Muscle layer of duodenum (tissue), 2 donors: Measurements from ENCODE around the gene NTSR2.

Experiments
- H3K27ac ChIP-seq: one replicate; pipeline ENCODE4 v1.7.0; 2013; ENCODE audit warnings: mild to moderate bottlenecking, low read length
- H3K27me3 ChIP-seq: one replicate; pipeline ENCODE4 v1.7.0; 2013; ENCODE audit warnings: low read depth, mild to moderate bottlenecking, control low read depth, low read length
- H3K36me3 ChIP-seq, 2 donors: one replicate each; pipeline ENCODE4 v1.7.0; 2013; ENCODE audit warnings: low read length in 2 of 2, control low read depth in 1 of 2, mild to moderate bottlenecking in 1 of 2; ENCODE audit not compliant: insufficient read depth in 2 of 2, control insufficient read depth in 1 of 2
- H3K4me1 ChIP-seq, 2 donors: one replicate each; pipeline ENCODE4 v1.7.0; 2013; ENCODE audit warnings: low read length in 2 of 2, mild to moderate bottlenecking in 2 of 2, control low read depth in 1 of 2, moderate library complexity in 1 of 2; ENCODE audit not compliant: insufficient read depth in 2 of 2, control insufficient read depth in 1 of 2
- H3K4me3 ChIP-seq, 2 donors: one replicate each; pipeline ENCODE4 v1.7.0; 2013; ENCODE audit warnings: low read length in 2 of 2, low read depth in 1 of 2, mild to moderate bottlenecking in 1 of 2
- H3K9me3 ChIP-seq, 2 donors: one replicate each; pipeline ENCODE4 v1.7.0; 2013; ENCODE audit warnings: low read length in 2 of 2, control low read depth in 1 of 2, mild to moderate bottlenecking in 1 of 2; ENCODE audit not compliant: control insufficient read depth in 1 of 2
- donor health status: healthy.

Gene NTSR2

GRCh38 chr2:11669454-11670291, at the start of gene NTSR2:
Gene NTSR2 (minus strand): TSS chr2:11670195. CDS start chr2:11670129, 66 bp downstream.
- Histone ChIP-seq H3K27ac (no peak within 1 kb of the TSS), H3K9me3 (no peaks in the 10 kb centered on the region), H3K36me3 (no peaks in the 10 kb centered on the region), H3K4me3 (peak within 1 kb of the TSS in 1 of 2 donors; percentile 33), H3K4me1 (peaks cover 0 to 9% of the 10 kb centered on the region in 2 donors), H3K27me3 (no peaks in the 10 kb centered on the region)

GRCh38 chr2:11719230-11719977, 49.4 kb upstream of the NTSR2 start:
- H3K9me3 ChIP-seq, result no peaks in the 10 kb centered on the region
- H3K4me1 ChIP-seq, result no peaks in the 10 kb centered on the region
- no peak overlapping the region for H3K27ac ChIP-seq
- no peak overlapping the region for H3K4me3 ChIP-seq
- no peaks in the 10 kb centered on the region for H3K27me3 ChIP-seq
- H3K36me3 ChIP-seq, result no peaks in the 10 kb centered on the region

GRCh38 chr2:11718606-11719005, 48.6 kb upstream of the NTSR2 start:
- H3K9me3 ChIP-seq, result no peaks in the 10 kb centered on the region
- no peak overlapping the region for H3K4me3 ChIP-seq
- H3K4me1 ChIP-seq, result no peaks in the 10 kb centered on the region
- no peaks in the 10 kb centered on the region for H3K27me3 ChIP-seq
- H3K36me3 ChIP-seq, result no peaks in the 10 kb centered on the region
- H3K27ac ChIP-seq, result no peak overlapping the region

- no peaks in the 10 kb centered on the region for H3K4me1 ChIP-seq
- H3K27ac ChIP-seq, result no peak overlapping the region
- no peaks in the 10 kb centered on the region for H3K27me3 ChIP-seq
- H3K9me3 ChIP-seq, result no peaks in the 10 kb centered on the region
- H3K36me3 ChIP-seq, result no peaks in the 10 kb centered on the region
- no peak overlapping the region for H3K4me3 ChIP-seq
Observed at GRCh38 chr2:11717623-11718022, 47.6 kb upstream of the NTSR2 start.

- no peak overlapping the region for H3K4me3 ChIP-seq
- H3K27ac ChIP-seq, result no peak overlapping the region
- no peaks in the 10 kb centered on the region for H3K4me1 ChIP-seq
- no peaks in the 10 kb centered on the region for H3K9me3 ChIP-seq
- no peaks in the 10 kb centered on the region for H3K36me3 ChIP-seq
- no peaks in the 10 kb centered on the region for H3K27me3 ChIP-seq
Observed at GRCh38 chr2:11716689-11717321, 46.8 kb upstream of the NTSR2 start.

- H3K9me3 ChIP-seq, result no peaks in the 10 kb centered on the region
- H3K4me1 ChIP-seq, result peaks cover 0 to 2% of the 10 kb centered on the region in 2 donors
- H3K27ac ChIP-seq, result no peak overlapping the region
- H3K4me3 ChIP-seq, result no peak overlapping the region
- H3K27me3 ChIP-seq, result no peaks in the 10 kb centered on the region
- no peaks in the 10 kb centered on the region for H3K36me3 ChIP-seq
Observed at GRCh38 chr2:11715987-11716652, 46.1 kb upstream of the NTSR2 start.

GRCh38 chr2:11713815-11714214, 43.8 kb upstream of the NTSR2 start:
- no peaks in the 10 kb centered on the region for H3K9me3 ChIP-seq
- peaks cover 0 to 7% of the 10 kb centered on the region in 2 donors for H3K4me1 ChIP-seq
- no peak overlapping the region for H3K27ac ChIP-seq
- H3K4me3 ChIP-seq, result no peak overlapping the region
- H3K36me3 ChIP-seq, result no peaks in the 10 kb centered on the region
- no peaks in the 10 kb centered on the region for H3K27me3 ChIP-seq

- Histone ChIP-seq H3K4me3 (no peak overlapping the region), H3K27me3 (no peaks in the 10 kb centered on the region), H3K27ac (no peak overlapping the region), H3K36me3 (no peaks in the 10 kb centered on the region), H3K4me1 (peaks cover 0 to 7% of the 10 kb centered on the region in 2 donors), H3K9me3 (no peaks in the 10 kb centered on the region)
Observed at GRCh38 chr2:11712866-11713265, 42.9 kb upstream of the NTSR2 start.

- Histone ChIP-seq H3K27me3 (no peaks in the 10 kb centered on the region), H3K4me3 (no peak overlapping the region), H3K9me3 (no peaks in the 10 kb centered on the region), H3K36me3 (no peaks in the 10 kb centered on the region), H3K4me1 (peaks cover 0 to 7% of the 10 kb centered on the region in 2 donors), H3K27ac (no peak overlapping the region)
Observed at GRCh38 chr2:11711751-11712150, 41.8 kb upstream of the NTSR2 start.

GRCh38 chr2:11711354-11711716, 41.3 kb upstream of the NTSR2 start:
- H3K36me3 ChIP-seq, result no peaks in the 10 kb centered on the region
- H3K4me3 ChIP-seq, result no peak overlapping the region
- H3K27me3 ChIP-seq, result no peaks in the 10 kb centered on the region
- peaks cover 0 to 7% of the 10 kb centered on the region in 2 donors for H3K4me1 ChIP-seq
- H3K9me3 ChIP-seq, result no peaks in the 10 kb centered on the region
- H3K27ac ChIP-seq, result no peak overlapping the region
